ENCODE results near the gene SUMO2. TPM values are rescaled to one million over a fixed set of nuclear protein-coding genes. Genes with fewer than 3 reads are reported as not detected.
"Not testable (repeated sequence)": the region's sequence is repeated elsewhere in the genome, so short reads cannot be mapped to it uniquely, and the experiment has no call there.

SUMO2 gene
- polyA plus RNA-seq, 3 donors = 64.9 to 318 (median 282) TPM

- peaks cover 14% of the 10 kb centered on the region for H3K79me2 ChIP-seq (ENCODE audit: insufficient read depth, low read length)
- H3K36me3 Mint-ChIP-seq = peaks cover 30 to 54% of the 10 kb centered on the region in 2 donors
- no peak overlapping the region for H3K9ac ChIP-seq (ENCODE audit: insufficient read depth, low read length, poor library complexity, severe bottlenecking)
- no peak for DNase-seq
- WGBS (ENCODE audit: insufficient coverage) = 98% methylated on average over 6 of the region's 8 CpGs
- peaks cover 38 to 62% of the 10 kb centered on the region in 2 donors for H3K36me3 ChIP-seq (replicated peaks in 1 of 2; ENCODE audit: control insufficient read depth in 1 of 2, insufficient read depth in 2 of 2, low read length in 2 of 2)
- H3K27me3 Mint-ChIP-seq (ENCODE audit: low read depth in 3 of 3) = no peaks in the 10 kb centered on the region
- no peak overlapping the region for H3K27ac ChIP-seq (ENCODE audit: low read depth in 1 of 2, low read length in 2 of 2)
- H3K4me3 Mint-ChIP-seq = no peak overlapping the region
- H3K9me3 ChIP-seq (replicated peaks in 1 of 2; ENCODE audit: control insufficient read depth in 1 of 2, insufficient read depth in 1 of 2, low read length in 2 of 2) = no peaks in the 10 kb centered on the region
- intact Hi-C loops (cut with micrococcal nuclease) = no loop called here
- H3K27me3 ChIP-seq (ENCODE audit: control insufficient read depth in 2 of 2, insufficient read depth in 2 of 2, low read length in 2 of 2) = no peaks in the 10 kb centered on the region
- peaks cover 8% of the 10 kb centered on the region for H3K4me1 Mint-ChIP-seq
- no peak for TF ChIP-seq CTCF (IDR thresholded peaks at IDR 0.05)
- H3K4me3 ChIP-seq (replicated peaks in 1 of 3; ENCODE audit: low read depth in 2 of 3, low read length in 3 of 3) = no peak overlapping the region
- H2AFZ ChIP-seq (ENCODE audit: insufficient read depth, low read depth, low read length, poor library complexity, severe bottlenecking) = no peak overlapping the region
- peaks cover 10 to 14% of the 10 kb centered on the region in 2 donors for H3K4me1 ChIP-seq (ENCODE audit: control insufficient read depth in 1 of 2, insufficient read depth in 2 of 2, low read length in 2 of 2)
- no peak overlapping the region for H3K4me2 ChIP-seq (replicated peaks; ENCODE audit: extremely low read depth, low read length, poor library complexity, severe bottlenecking)
- H4K20me1 ChIP-seq (ENCODE audit: insufficient read depth, low read length) = no peaks in the 10 kb centered on the region
- H3K27ac Mint-ChIP-seq = peak overlapping the region in 2 of 7 donors; percentile 8 to 11
- H3K9me3 Mint-ChIP-seq = no peaks in the 10 kb centered on the region
Observed at GRCh38 chr17:75135946-75136345, 46.8 kb downstream of the SUMO2 start.

- no peak overlapping the region for H3K27ac Mint-ChIP-seq
Observed at GRCh38 chr17:75135452-75135851, 47.3 kb downstream of the SUMO2 start.

GRCh38 chr17:75133607-75134347, 49.0 kb downstream of the SUMO2 start:
- peaks cover 37 to 58% of the 10 kb centered on the region in 2 donors for H3K36me3 ChIP-seq (replicated peaks in 1 of 2; ENCODE audit: control insufficient read depth in 1 of 2, insufficient read depth in 2 of 2, low read length in 2 of 2)
- H3K9me3 ChIP-seq (replicated peaks in 1 of 2; ENCODE audit: control insufficient read depth in 1 of 2, insufficient read depth in 1 of 2, low read length in 2 of 2); H3K4me3 ChIP-seq (replicated peaks in 1 of 3; ENCODE audit: low read depth in 2 of 3, low read length in 3 of 3); H3K27me3 ChIP-seq (ENCODE audit: control insufficient read depth in 2 of 2, insufficient read depth in 2 of 2, low read length in 2 of 2); H3K4me3 Mint-ChIP-seq; H3K27me3 Mint-ChIP-seq (ENCODE audit: low read depth in 3 of 3); H3K9ac ChIP-seq (ENCODE audit: insufficient read depth, low read length, poor library complexity, severe bottlenecking); DNase-seq; H3K9me3 Mint-ChIP-seq; H2AFZ ChIP-seq (ENCODE audit: insufficient read depth, low read depth, low read length, poor library complexity, severe bottlenecking); H3K4me2 ChIP-seq (replicated peaks; ENCODE audit: extremely low read depth, low read length, poor library complexity, severe bottlenecking); H3K27ac ChIP-seq (ENCODE audit: low read depth in 1 of 2, low read length in 2 of 2); intact Hi-C loops (cut with micrococcal nuclease): not testable (repeated sequence)
- Mint-ChIP-seq H3K4me1 (peaks cover 14% of the 10 kb centered on the region), H3K27ac (peak overlapping the region in 3 of 7 donors; percentile 26 to 75 (median 40)), H3K36me3 (peaks cover 29 to 54% of the 10 kb centered on the region in 2 donors)
- H3K4me1 ChIP-seq (ENCODE audit: control insufficient read depth in 1 of 2, insufficient read depth in 2 of 2, low read length in 2 of 2) = peaks cover 17 to 24% of the 10 kb centered on the region in 2 donors
- peaks cover 15% of the 10 kb centered on the region for H3K79me2 ChIP-seq (ENCODE audit: insufficient read depth, low read length)
- 99% methylated on average over 6 of the region's 14 CpGs for WGBS (ENCODE audit: insufficient coverage)
- peaks cover 17% of the 10 kb centered on the region for H4K20me1 ChIP-seq (ENCODE audit: insufficient read depth, low read length)

More at GRCh38 chr17:75135452-75135851, 47.3 kb downstream of the SUMO2 start:
- H3K36me3 ChIP-seq (replicated peaks in 1 of 2; ENCODE audit: control insufficient read depth in 1 of 2, insufficient read depth in 2 of 2, low read length in 2 of 2) = peaks cover 33 to 58% of the 10 kb centered on the region in 2 donors
- TF ChIP-seq CTCF (IDR thresholded peaks at IDR 0.05) = no peak
- WGBS (ENCODE audit: insufficient coverage) = 98% methylated on average over 3 of the region's 5 CpGs
- H3K27ac ChIP-seq (ENCODE audit: low read depth in 1 of 2, low read length in 2 of 2) = no peak overlapping the region
- peaks cover 15 to 19% of the 10 kb centered on the region in 2 donors for H3K4me1 ChIP-seq (ENCODE audit: control insufficient read depth in 1 of 2, insufficient read depth in 2 of 2, low read length in 2 of 2)
- DNase-seq = no peak
- intact Hi-C loops (cut with micrococcal nuclease) = no loop called here
- H3K27me3 ChIP-seq (ENCODE audit: control insufficient read depth in 2 of 2, insufficient read depth in 2 of 2, low read length in 2 of 2) = no peaks in the 10 kb centered on the region
- H3K4me3 Mint-ChIP-seq = no peak overlapping the region
- H2AFZ ChIP-seq (ENCODE audit: insufficient read depth, low read depth, low read length, poor library complexity, severe bottlenecking) = no peak overlapping the region
- no peak overlapping the region for H3K4me3 ChIP-seq (replicated peaks in 1 of 3; ENCODE audit: low read depth in 2 of 3, low read length in 3 of 3)
- no peaks in the 10 kb centered on the region for H3K9me3 Mint-ChIP-seq
- no peak overlapping the region for H3K9ac ChIP-seq (ENCODE audit: insufficient read depth, low read length, poor library complexity, severe bottlenecking)
- H3K4me2 ChIP-seq (replicated peaks; ENCODE audit: extremely low read depth, low read length, poor library complexity, severe bottlenecking) = no peak overlapping the region
- peaks cover 11% of the 10 kb centered on the region for H3K4me1 Mint-ChIP-seq
- H3K36me3 Mint-ChIP-seq = peaks cover 28 to 51% of the 10 kb centered on the region in 2 donors
- H3K27me3 Mint-ChIP-seq (ENCODE audit: low read depth in 3 of 3) = no peaks in the 10 kb centered on the region
- H4K20me1 ChIP-seq (ENCODE audit: insufficient read depth, low read length) = peaks cover 3% of the 10 kb centered on the region
- peaks cover 10% of the 10 kb centered on the region for H3K79me2 ChIP-seq (ENCODE audit: insufficient read depth, low read length)
- H3K9me3 ChIP-seq (replicated peaks in 1 of 2; ENCODE audit: control insufficient read depth in 1 of 2, insufficient read depth in 1 of 2, low read length in 2 of 2) = no peaks in the 10 kb centered on the region

Measured in CD14-positive monocyte (primary cell).